ENCODE measurements around the gene NPL.

The NPL gene

GRCh38 chr1:182823220-182823619, 33.6 kb downstream of the NPL start:
- no peak for DNase-seq

DNA sequence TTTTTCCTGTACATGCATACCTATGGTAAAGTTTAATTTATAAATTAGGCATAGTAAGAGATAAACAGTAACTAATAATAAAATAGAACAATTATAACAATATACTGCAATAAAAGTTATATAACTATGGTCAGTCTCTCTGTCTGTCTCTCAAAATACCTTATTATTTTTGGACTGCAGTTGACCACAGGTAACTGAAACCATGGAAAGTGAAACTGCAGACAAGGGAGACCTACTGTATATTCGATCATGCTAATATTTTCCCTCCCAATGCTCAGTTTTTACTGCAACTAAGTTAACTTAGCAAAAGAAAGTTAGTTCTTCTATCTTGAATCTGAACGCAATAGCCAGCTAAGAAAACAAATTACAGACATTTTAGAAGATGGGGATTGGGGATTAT, 37.3 kb downstream of the NPL start:
- DNase-seq, result no peak

DNA sequence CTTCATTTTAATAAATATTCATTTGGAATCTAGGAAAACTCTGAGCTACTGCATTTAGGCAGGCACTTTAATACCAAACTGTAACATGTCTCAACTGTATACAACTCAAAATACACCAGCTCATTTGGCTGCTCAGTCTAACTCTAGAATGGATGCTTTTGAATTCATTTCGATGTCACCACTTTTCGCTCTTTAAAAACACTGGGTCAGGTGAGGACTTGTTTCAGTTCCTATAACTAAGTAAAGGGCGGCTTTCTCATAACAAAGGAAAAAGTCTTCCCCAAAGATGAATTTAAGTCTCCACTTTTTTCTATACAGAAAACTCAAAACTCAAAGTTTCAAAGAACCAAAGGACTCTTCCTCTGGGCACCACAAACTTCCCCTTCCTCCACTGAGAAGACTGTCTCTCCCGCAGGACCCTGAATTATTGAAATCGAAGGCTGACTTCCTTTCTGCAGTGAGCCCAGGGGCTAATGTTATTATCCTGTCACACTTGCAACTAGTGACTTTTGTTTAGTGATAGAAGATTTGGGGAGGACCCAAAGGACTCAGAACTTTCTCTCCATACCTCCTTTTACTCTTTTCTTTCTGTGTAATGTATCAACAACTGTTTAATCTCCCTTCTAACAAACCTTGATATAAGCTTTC, 39.8 kb downstream of the NPL start:
- no peak for DNase-seq

DNA sequence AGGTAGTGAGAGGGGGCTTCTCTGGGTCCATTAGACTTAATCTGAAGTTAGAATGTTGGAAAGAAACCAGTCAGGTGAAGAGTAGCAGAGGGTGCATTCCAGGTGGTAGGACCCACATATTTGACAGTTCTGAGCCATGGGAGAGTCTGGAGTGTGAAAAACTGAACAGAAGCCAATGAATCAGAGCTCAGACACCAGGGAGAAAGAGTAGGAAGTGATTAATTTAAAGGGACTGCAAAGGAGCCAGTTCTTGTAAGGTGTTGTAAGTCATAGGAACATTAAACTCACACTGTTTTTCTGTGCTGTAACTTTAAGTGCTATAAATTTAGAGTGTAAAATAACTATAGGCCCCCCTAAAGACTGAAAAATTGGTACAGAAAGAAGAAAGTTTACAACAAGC, 43.7 kb downstream of the NPL start:
- DNase-seq, result no peak

DNA sequence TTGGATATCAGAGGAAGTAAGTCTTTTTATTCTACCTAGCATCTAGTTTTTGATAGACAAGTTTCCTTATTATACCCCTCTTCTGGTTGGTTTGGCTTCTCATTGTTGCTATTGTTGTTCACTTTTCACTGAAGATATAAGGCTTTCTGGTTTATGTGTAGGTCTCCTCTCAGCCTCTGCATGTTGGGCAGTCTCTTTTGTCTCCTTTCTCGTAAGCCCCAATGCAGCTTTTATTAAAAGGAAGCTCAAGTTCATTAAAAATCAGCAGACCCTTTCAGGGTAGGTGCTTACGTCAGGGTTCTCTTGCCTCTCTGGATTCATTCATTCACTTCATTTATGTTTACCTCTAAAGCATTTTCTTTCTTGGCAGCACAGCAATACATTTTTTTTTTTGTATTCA, 44.8 kb downstream of the NPL start:
- DNase-seq, result no peak

DNA sequence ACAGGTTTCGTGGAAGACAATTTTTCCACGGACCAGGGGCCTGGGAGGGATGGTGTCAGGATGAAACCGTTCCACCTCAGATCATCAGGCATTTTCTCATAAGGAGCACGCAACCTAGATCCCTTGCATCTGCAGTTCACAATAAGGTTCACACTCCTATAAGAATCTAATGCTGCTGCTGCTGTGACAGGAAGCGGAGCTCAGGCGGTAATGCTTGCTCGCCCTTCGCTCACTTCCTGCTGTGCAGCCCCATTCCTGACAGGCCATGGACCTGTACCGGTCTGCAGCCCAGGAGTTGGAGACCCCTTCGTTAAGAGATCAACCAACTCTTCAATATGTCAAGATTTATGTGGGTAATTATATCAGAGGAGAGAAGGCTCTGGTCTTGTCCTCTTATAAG, 46.2 kb downstream of the NPL start:
- DNase-seq, result no peak

- DNase-seq, result peak; percentile 98 to 99
Observed at GRCh38 chr1:182839209-182840066, 49.9 kb downstream of the NPL start, which contains the start of gene DHX9. Gene DHX9, plus strand, starts transcription at chr1:182839347. Its CDS starts 3,220 bp downstream, at chr1:182842567.

DNA sequence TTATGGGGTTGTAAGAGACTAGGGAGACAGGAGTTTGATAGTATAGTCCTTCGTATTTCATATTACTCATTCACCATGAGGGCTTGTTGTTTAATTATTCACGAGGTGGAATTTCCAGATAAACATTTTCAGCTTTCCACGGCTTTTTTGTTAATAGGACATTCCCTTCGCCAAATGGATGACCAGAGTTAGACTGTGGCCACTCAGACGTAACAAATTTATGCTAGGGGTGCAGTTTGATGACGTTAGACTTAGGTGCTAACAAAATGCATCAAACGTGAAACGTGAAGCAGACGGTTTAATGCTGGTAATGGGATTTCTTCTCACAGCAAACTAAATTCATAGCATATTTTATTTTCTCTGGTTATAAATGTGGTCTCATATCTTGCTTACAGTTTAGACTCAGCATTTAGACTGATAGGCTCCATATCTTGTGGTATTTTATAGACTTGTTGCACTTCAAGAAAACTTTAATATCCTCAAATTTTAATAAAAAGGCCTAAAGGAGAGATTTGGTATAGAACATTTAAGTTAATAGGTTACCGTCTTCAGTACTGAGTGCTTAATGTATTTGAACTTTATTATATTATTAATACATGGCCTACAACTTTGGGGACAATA, 51.9 kb downstream of the NPL start:
- DNase-seq, result no peak

GRCh38 chr1:182842265-182842664, 52.7 kb downstream of the NPL start:
- DNase-seq, result no peak

- DNase-seq, result no peak
Observed at GRCh38 chr1:182845379-182845778, 55.8 kb downstream of the NPL start.

GRCh38 chr1:182845894-182846293, 56.3 kb downstream of the NPL start:
- DNase-seq, result no peak

DNA sequence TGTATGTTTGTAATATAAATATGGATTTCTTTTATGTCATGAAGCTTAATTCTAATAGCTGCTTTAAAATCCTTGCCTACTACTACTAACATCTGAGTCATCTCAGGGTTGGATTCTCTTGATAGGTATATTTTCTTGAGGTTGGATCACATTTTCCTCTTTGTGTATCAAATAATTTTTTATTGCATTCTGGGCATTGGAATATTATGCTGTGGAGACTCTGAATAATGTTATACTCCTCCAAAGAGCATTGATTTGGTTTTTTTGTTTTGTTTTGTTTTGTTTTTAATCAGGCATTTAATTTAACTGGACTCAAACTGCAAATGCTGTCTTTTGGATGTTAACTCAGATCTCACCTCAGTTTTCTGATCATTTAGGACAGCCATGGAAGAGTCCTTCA, 57.5 kb downstream of the NPL start:
- DNase-seq, result no peak

DNA sequence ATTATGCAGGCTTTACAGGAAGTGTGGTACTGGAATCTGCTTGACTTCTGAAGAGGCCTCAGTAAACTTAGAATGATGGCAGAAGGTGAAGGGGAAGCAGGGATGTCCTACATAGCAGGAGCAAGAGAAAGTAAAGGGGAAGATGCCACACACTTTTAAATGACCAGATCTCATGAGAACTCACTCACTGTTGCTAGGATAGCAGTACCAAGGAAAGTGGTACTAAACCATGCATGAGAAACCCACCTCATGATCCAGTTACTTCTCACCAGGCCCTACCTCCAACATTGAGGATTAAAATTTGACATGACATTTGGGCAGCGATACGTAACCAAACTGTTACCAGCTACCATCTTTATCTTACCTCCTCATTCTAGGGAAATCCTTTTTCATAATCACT, 59.2 kb downstream of the NPL start:
- no peak for DNase-seq

- no peak for DNase-seq
Observed at GRCh38 chr1:182850319-182850718, 60.7 kb downstream of the NPL start.

DNA sequence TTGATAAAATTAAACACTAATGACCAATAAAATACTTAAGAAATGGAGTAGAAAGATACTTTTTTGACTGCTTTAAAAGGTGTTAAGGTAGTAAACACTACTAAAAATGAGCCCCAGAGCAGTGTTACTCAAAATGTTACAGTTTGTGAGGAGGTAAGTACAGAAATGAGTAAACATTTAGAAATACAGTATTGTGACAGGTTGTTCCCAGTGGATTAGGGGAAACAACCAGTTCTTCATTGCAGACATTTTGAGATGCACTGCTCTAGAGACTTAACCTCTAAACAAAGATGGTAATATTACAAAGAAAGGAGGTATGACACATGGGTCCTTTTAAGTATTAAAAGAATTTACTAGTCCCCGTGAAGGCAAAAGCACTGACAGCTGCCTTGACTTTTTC, 62.3 kb downstream of the NPL start:
- no peak for DNase-seq

DNA sequence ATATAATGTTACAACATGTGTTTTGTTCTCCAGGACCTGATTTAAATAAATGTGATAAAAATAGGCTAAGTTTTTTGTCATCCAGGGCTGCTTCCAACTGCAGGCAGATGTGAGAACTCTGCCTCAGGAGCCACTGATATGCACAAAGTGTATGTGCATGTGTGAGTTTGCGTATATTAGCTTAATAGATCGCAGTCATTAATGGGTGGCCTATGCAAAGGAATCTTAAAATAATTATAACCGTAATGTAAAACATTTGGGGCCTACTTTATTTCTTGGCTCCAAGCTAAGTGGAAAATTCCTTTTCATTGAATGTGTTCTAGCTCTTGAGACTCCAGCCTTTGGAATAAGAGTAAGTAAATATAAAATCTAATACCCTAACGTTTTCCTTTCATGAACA, 66.3 kb downstream of the NPL start:
- DNase-seq, result no peak

GRCh38 chr1:182857212-182857611, 67.6 kb downstream of the NPL start:
- DNase-seq, result no peak

GRCh38 chr1:182860658-182861057, 71.1 kb downstream of the NPL start:
- no peak for DNase-seq

- no peak for DNase-seq
Observed at GRCh38 chr1:182861994-182862393, 72.4 kb downstream of the NPL start.

GRCh38 chr1:182862827-182863226, 73.3 kb downstream of the NPL start:
- no peak for DNase-seq

- DNase-seq, result no peak
Observed at GRCh38 chr1:182863940-182864339, 74.4 kb downstream of the NPL start.

DNA sequence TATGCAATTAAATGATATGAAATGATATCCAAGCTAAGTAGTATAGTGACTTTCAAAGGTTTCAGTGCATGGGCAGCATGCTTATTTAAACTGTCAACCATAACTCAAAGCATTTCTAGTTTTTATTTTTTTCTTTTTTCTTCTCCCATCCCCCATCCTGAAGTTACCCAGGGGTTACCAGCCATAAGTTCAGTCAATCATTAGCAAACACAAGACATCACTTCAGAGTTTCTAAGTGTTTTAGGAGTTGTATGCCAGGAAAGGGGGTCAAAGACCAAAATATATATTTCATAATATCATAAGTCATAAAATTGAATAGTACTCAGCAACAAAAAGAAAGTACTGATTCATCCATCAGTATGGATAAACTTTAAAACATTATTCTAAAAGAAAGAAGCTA, 78.3 kb downstream of the NPL start:
- DNase-seq, result no peak

GRCh38 chr1:182869241-182869666, 79.7 kb downstream of the NPL start:
- DNase-seq, result no peak

GRCh38 chr1:182872881-182873280, 83.3 kb downstream of the NPL start:
- DNase-seq, result no peak

Data from NCI-H187 (cell line).